Measurements from ENCODE around the gene CARD9. TPM values are rescaled to one million over a fixed set of nuclear protein-coding genes. Genes with fewer than 3 reads are reported as not detected.
A peak's percentile ranks its signal among the peaks of the same experiment; 100 is the strongest.

Gene CARD9
- total and polyA plus RNA-seq, 2 donors, result 2.8 to 3.5 TPM

GRCh38 chr9:136370687-136371532 is 2.6 kb downstream of the CARD9 start:
- peaks cover 0 to 10% of the 10 kb centered on the region in 2 donors for H3K4me1 ChIP-seq (ENCODE audit: control insufficient read depth in 2 of 2, insufficient read depth in 2 of 2, low read length in 2 of 2)
- H3K27me3 ChIP-seq (ENCODE audit: control insufficient read depth in 2 of 2, insufficient read depth in 1 of 2, low read length in 1 of 2), result peaks cover 0 to 27% of the 10 kb centered on the region in 2 donors
- no peak overlapping the region for H3K4me3 ChIP-seq (ENCODE audit: low read length in 2 of 2)
- no peak overlapping the region for H3K27ac ChIP-seq (ENCODE audit: low read depth in 1 of 2, low read length in 1 of 2)
- no peak for DNase-seq (ENCODE audit: low read depth in 6 of 9, low spot score in 9 of 9)
- no peaks in the 10 kb centered on the region for H3K9me3 ChIP-seq (ENCODE audit: control insufficient read depth in 2 of 2, insufficient read depth in 1 of 2, low read length in 1 of 2)
- WGBS, result 97% methylated on average over 54 of the region's 54 CpGs
- no peaks in the 10 kb centered on the region for H3K36me3 ChIP-seq (ENCODE audit: control insufficient read depth in 2 of 2, insufficient read depth in 2 of 2, low read length in 1 of 2)

- Histone ChIP-seq H3K9me3 (ENCODE audit: control insufficient read depth in 2 of 2, insufficient read depth in 1 of 2, low read length in 1 of 2) (no peaks in the 10 kb centered on the region), H3K36me3 (ENCODE audit: control insufficient read depth in 2 of 2, insufficient read depth in 2 of 2, low read length in 1 of 2) (no peaks in the 10 kb centered on the region), H3K4me3 (ENCODE audit: low read length in 2 of 2) (no peak overlapping the region), H3K27me3 (ENCODE audit: control insufficient read depth in 2 of 2, insufficient read depth in 1 of 2, low read length in 1 of 2) (peaks cover 0 to 28% of the 10 kb centered on the region in 2 donors), H3K27ac (ENCODE audit: low read depth in 1 of 2, low read length in 1 of 2) (no peak overlapping the region), H3K4me1 (ENCODE audit: control insufficient read depth in 2 of 2, insufficient read depth in 2 of 2, low read length in 2 of 2) (peaks cover 0 to 10% of the 10 kb centered on the region in 2 donors)
- WGBS, result 99% methylated on average over 19 of the region's 19 CpGs
- DNase-seq (ENCODE audit: low read depth in 6 of 9, low spot score in 9 of 9), result no peak
These were observed 3.4 kb downstream of the CARD9 start for GRCh38 chr9:136370037-136370436.

GRCh38 chr9:136368190-136368589 is 5.3 kb downstream of the CARD9 start:
- DNase-seq (ENCODE audit: low read depth in 6 of 9, low spot score in 9 of 9), result no peak
- H3K9me3 ChIP-seq (ENCODE audit: control insufficient read depth in 2 of 2, insufficient read depth in 1 of 2, low read length in 1 of 2), result peaks cover 0 to 10% of the 10 kb centered on the region in 2 donors
- H3K4me3 ChIP-seq (ENCODE audit: low read length in 2 of 2), result no peak overlapping the region
- no peak overlapping the region for H3K27ac ChIP-seq (ENCODE audit: low read depth in 1 of 2, low read length in 1 of 2)
- peaks cover 2 to 28% of the 10 kb centered on the region in 2 donors for H3K27me3 ChIP-seq (ENCODE audit: control insufficient read depth in 2 of 2, insufficient read depth in 1 of 2, low read length in 1 of 2)
- H3K4me1 ChIP-seq (ENCODE audit: control insufficient read depth in 2 of 2, insufficient read depth in 2 of 2, low read length in 2 of 2), result peaks cover 6 to 20% of the 10 kb centered on the region in 2 donors
- 92% methylated on average over 18 of the region's 18 CpGs for WGBS
- no peaks in the 10 kb centered on the region for H3K36me3 ChIP-seq (ENCODE audit: control insufficient read depth in 2 of 2, insufficient read depth in 2 of 2, low read length in 1 of 2)

DNA sequence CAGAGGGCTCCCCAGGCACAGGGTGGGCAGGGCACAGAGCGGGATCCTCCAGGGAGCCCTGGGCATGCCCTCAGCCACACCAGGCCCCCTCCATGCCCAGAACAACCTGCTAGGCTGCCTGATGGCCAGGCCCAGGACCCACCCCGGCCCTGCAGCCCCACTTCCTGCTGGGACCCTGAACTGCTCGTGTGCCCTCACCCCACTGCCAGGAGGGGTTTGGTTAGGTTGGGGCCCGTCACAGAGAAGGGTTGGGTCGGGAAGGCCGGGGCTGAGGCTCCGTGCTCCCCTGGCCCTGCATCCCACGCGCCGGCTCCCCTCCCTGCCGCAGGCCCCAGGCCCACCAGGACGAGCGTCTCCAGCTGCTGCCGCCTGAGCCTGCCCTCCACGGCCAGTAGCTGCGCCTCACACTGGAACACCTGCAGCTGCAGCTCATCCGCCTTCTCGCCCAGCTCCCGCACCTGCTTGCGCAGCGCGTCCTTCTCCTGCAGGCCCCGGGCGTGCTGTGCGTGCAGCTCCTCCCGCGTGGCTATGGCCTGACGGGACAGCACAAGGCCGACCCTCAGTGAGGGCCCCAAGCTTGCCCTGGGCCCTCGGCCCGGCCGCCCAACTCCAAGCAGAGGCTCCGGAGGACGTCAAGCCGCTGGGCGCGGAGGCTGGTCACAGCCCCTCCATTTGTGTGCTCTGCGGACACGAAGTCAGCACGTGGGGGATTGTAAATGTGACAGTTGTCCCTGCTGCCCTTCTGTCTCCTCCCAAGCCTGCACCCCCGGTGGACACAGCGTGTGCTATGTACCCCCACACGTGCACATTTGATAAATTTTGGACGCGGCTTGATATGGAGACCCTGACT is 5.9 kb downstream of the CARD9 start:
- Histone ChIP-seq H3K4me3 (ENCODE audit: low read length in 2 of 2) (no peak overlapping the region), H3K27ac (ENCODE audit: low read depth in 1 of 2, low read length in 1 of 2) (no peak overlapping the region), H3K36me3 (ENCODE audit: control insufficient read depth in 2 of 2, insufficient read depth in 2 of 2, low read length in 1 of 2) (no peaks in the 10 kb centered on the region), H3K9me3 (ENCODE audit: control insufficient read depth in 2 of 2, insufficient read depth in 1 of 2, low read length in 1 of 2) (peaks cover 0 to 12% of the 10 kb centered on the region in 2 donors), H3K27me3 (ENCODE audit: control insufficient read depth in 2 of 2, insufficient read depth in 1 of 2, low read length in 1 of 2) (peaks cover 2 to 21% of the 10 kb centered on the region in 2 donors), H3K4me1 (ENCODE audit: control insufficient read depth in 2 of 2, insufficient read depth in 2 of 2, low read length in 2 of 2) (peaks cover 6 to 13% of the 10 kb centered on the region in 2 donors)
- DNase-seq (ENCODE audit: low read depth in 6 of 9, low spot score in 9 of 9), result no peak
- whole genome bisulfite sequencing, result 93% methylated on average over 45 of the region's 45 CpGs

DNA sequence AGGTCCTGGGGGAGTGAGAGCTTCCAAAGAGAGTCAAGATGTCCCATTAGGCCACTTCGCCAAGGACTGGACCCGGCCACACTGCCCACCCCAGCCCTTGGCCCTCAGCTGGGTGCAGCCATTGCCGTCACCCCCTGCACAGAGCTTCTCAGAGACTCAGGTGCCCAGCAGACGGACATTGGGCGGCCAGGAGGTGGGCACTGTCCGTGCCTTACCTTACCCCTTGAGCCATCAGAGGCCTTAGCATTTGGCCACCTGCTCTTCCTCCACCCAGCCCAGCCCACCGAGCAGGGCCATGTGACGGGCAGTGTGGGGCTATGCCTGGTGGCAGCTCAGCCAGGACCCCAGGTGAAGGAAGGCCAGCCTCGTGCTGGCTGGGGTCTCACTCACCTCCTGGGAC is 6.6 kb downstream of the CARD9 start:
- no peak for DNase-seq (ENCODE audit: low read depth in 6 of 9, low spot score in 9 of 9)
- no peak overlapping the region for H3K4me3 ChIP-seq (ENCODE audit: low read length in 2 of 2)
- peaks cover 6 to 10% of the 10 kb centered on the region in 2 donors for H3K4me1 ChIP-seq (ENCODE audit: control insufficient read depth in 2 of 2, insufficient read depth in 2 of 2, low read length in 2 of 2)
- H3K36me3 ChIP-seq (ENCODE audit: control insufficient read depth in 2 of 2, insufficient read depth in 2 of 2, low read length in 1 of 2), result peaks cover 0 to 7% of the 10 kb centered on the region in 2 donors
- H3K9me3 ChIP-seq (ENCODE audit: control insufficient read depth in 2 of 2, insufficient read depth in 1 of 2, low read length in 1 of 2), result peaks cover 0 to 12% of the 10 kb centered on the region in 2 donors
- H3K27ac ChIP-seq (ENCODE audit: low read depth in 1 of 2, low read length in 1 of 2), result no peak overlapping the region
- peaks cover 2 to 14% of the 10 kb centered on the region in 2 donors for H3K27me3 ChIP-seq (ENCODE audit: control insufficient read depth in 2 of 2, insufficient read depth in 1 of 2, low read length in 1 of 2)
- WGBS, result 96% methylated on average over 9 of the region's 9 CpGs

DNA sequence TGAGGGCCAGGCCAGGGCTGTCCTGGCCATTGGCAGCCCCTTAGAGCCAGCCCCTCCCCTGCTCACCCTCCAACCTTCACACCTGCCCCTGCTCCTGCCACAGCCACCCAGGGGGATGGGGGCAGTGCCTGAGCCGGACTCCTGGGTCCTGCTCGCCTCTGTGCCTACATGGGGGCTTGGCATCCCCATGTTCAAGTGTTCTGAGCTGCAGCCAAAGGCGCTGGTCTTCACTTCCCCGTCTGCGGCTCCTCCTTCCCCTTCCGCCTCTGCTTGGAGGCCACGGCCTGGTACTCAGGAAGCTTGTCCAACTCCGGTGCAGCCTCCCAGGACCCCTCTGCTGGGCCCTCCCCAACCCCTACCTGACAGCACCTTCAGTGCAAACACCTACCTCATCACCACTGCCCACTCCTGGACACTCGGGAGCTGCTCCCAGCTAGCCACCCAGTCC is 7.7 kb downstream of the CARD9 start:
- H3K4me3 ChIP-seq (ENCODE audit: low read length in 2 of 2), result no peak overlapping the region
- 78% methylated on average over 9 of the region's 9 CpGs for WGBS
- no peak overlapping the region for H3K27ac ChIP-seq (ENCODE audit: low read depth in 1 of 2, low read length in 1 of 2)
- H3K36me3 ChIP-seq (ENCODE audit: control insufficient read depth in 2 of 2, insufficient read depth in 2 of 2, low read length in 1 of 2), result peaks cover 0 to 16% of the 10 kb centered on the region in 2 donors
- H3K4me1 ChIP-seq (ENCODE audit: control insufficient read depth in 2 of 2, insufficient read depth in 2 of 2, low read length in 2 of 2), result peaks cover 6 to 10% of the 10 kb centered on the region in 2 donors
- peaks cover 2 to 11% of the 10 kb centered on the region in 2 donors for H3K27me3 ChIP-seq (ENCODE audit: control insufficient read depth in 2 of 2, insufficient read depth in 1 of 2, low read length in 1 of 2)
- H3K9me3 ChIP-seq (ENCODE audit: control insufficient read depth in 2 of 2, insufficient read depth in 1 of 2, low read length in 1 of 2), result peaks cover 0 to 12% of the 10 kb centered on the region in 2 donors
- DNase-seq (ENCODE audit: low read depth in 6 of 9, low spot score in 9 of 9), result no peak

- H3K36me3 ChIP-seq (ENCODE audit: control insufficient read depth in 2 of 2, insufficient read depth in 2 of 2, low read length in 1 of 2), result peaks cover 0 to 20% of the 10 kb centered on the region in 2 donors
- WGBS, result 92% methylated on average over 31 of the region's 31 CpGs
- H3K27ac ChIP-seq (ENCODE audit: low read depth in 1 of 2, low read length in 1 of 2), result no peak overlapping the region
- peaks cover 2 to 11% of the 10 kb centered on the region in 2 donors for H3K27me3 ChIP-seq (ENCODE audit: control insufficient read depth in 2 of 2, insufficient read depth in 1 of 2, low read length in 1 of 2)
- DNase-seq (ENCODE audit: low read depth in 6 of 9, low spot score in 9 of 9), result no peak
- H3K4me3 ChIP-seq (ENCODE audit: low read length in 2 of 2), result no peak overlapping the region
- peaks cover 0 to 12% of the 10 kb centered on the region in 2 donors for H3K9me3 ChIP-seq (ENCODE audit: control insufficient read depth in 2 of 2, insufficient read depth in 1 of 2, low read length in 1 of 2)
- peaks cover 6 to 10% of the 10 kb centered on the region in 2 donors for H3K4me1 ChIP-seq (ENCODE audit: control insufficient read depth in 2 of 2, insufficient read depth in 2 of 2, low read length in 2 of 2)
These were observed 8.3 kb downstream of the CARD9 start for GRCh38 chr9:136364942-136365774.

GRCh38 chr9:136363949-136364748 is 9.3 kb downstream of the CARD9 start:
- H3K36me3 ChIP-seq (ENCODE audit: control insufficient read depth in 2 of 2, insufficient read depth in 2 of 2, low read length in 1 of 2), result peaks cover 0 to 28% of the 10 kb centered on the region in 2 donors

More at GRCh38 chr9:136363949-136364748, 9.3 kb downstream of the CARD9 start:
- DNase-seq (ENCODE audit: low read depth in 6 of 9, low spot score in 9 of 9), result peak in 1 of 9 donors; percentile 29
- WGBS, result 57% methylated on average over 54 of the region's 54 CpGs
- peaks cover 6 to 10% of the 10 kb centered on the region in 2 donors for H3K4me1 ChIP-seq (ENCODE audit: control insufficient read depth in 2 of 2, insufficient read depth in 2 of 2, low read length in 2 of 2)
- peak overlapping the region in 1 of 2 donors; percentile 99 for H3K4me3 ChIP-seq (ENCODE audit: low read length in 2 of 2)
- H3K27me3 ChIP-seq (ENCODE audit: control insufficient read depth in 2 of 2, insufficient read depth in 1 of 2, low read length in 1 of 2), result peaks cover 2 to 11% of the 10 kb centered on the region in 2 donors
- peaks cover 0 to 12% of the 10 kb centered on the region in 2 donors for H3K9me3 ChIP-seq (ENCODE audit: control insufficient read depth in 2 of 2, insufficient read depth in 1 of 2, low read length in 1 of 2)
- H3K27ac ChIP-seq (ENCODE audit: low read depth in 1 of 2, low read length in 1 of 2), result no peak overlapping the region

All from thymus (tissue), 11 donors.